Type B pancreatic cell (in vitro differentiated cells): ENCODE results near the gene PRDM16. TPM values are rescaled to one million over a fixed set of nuclear protein-coding genes. Genes with fewer than 3 reads are reported as not detected.

ENCODE experiments used
- DNase-seq: peaks from one replicate; pipeline ENCODE4 v3.0.0; 2021; ENCODE audit warnings: mixed read lengths; ENCODE audit not compliant: unreplicated experiment; ENCODE audit errors: extremely low spot score
- H3K27ac Mint-ChIP-seq: 2 replicates; pipeline ENCODE4 v1.8.0; 2021; ENCODE audit warnings: mild to moderate bottlenecking, mixed read lengths
- H3K27me3 Mint-ChIP-seq: 2 replicates; pipeline ENCODE4 v1.8.0; 2021; ENCODE audit warnings: mixed read lengths
- H3K36me3 Mint-ChIP-seq: 2 replicates; pipeline ENCODE4 v1.8.0; 2021; ENCODE audit warnings: mixed read lengths
- H3K4me1 Mint-ChIP-seq: one replicate; pipeline ENCODE4 v1.8.0; 2021; ENCODE audit warnings: mixed read lengths; ENCODE audit not compliant: unreplicated experiment
- H3K4me3 Mint-ChIP-seq: 2 replicates; pipeline ENCODE4 v1.8.0; 2021; ENCODE audit warnings: mild to moderate bottlenecking, mixed read lengths
- H3K9me3 Mint-ChIP-seq: 2 replicates; pipeline ENCODE4 v1.8.0; 2021; ENCODE audit warnings: mixed read lengths
- total RNA-seq: library from RNA; stranded (reverse); gene quantifications from 2 replicates; pipeline ENCODE4 v1.2.1, GENCODE V29; 2021; ENCODE audit warnings: low replicate concordance
- TF ChIP-seq, protein P1 (sequence below): fragments of 200-600 bp; sonication (generic); conservative IDR thresholded peaks from 2 replicates; pipeline ENCODE4 v1.5.0; 2021; ENCODE audit warnings: antibody characterized with exemption, mild to moderate bottlenecking

PRDM16 gene
- total RNA-seq, 1 donor from 2014 or later = 23.6 TPM

DNA sequence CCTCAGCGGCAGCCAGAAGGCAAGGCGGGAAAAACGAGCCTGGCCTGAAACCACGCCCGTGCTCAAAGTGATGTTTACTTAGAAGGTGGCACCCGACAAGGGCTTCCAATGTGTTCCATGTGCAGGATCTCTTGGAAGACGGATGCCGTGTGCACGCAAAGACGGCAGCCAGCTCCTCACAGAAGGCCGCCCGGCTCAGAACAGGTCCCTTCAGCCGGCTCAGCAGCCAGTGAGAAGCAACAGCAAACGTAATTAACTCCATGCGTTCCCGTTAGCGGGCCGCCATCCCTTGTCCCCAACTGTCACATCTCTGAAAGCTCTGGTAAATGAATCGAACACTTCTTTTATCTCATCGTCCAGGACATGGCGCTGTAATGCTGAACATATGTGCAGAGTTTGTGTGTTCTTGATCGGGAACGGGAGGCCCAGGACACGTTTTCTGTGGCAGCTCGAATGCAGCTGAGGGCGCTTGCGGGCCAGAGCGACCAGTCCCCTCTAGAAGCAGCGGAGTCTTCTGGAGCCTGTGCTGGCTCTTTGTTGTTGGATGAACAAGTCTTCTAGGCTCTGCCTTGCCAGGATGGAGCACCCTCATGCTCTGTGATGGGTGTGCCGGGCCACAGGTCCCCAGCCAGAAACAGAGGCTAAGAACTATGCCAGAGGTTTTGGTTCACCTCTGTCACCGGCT lies 290.9 kb downstream of the PRDM16 start:
- peak overlapping the region; percentile 40 for H3K4me3 Mint-ChIP-seq
- H3K4me1 Mint-ChIP-seq = peaks cover 15% of the 10 kb centered on the region
- peaks cover 28% of the 10 kb centered on the region for H3K27me3 Mint-ChIP-seq
- H3K36me3 Mint-ChIP-seq = no peaks in the 10 kb centered on the region
- TF ChIP-seq, protein P1, sequence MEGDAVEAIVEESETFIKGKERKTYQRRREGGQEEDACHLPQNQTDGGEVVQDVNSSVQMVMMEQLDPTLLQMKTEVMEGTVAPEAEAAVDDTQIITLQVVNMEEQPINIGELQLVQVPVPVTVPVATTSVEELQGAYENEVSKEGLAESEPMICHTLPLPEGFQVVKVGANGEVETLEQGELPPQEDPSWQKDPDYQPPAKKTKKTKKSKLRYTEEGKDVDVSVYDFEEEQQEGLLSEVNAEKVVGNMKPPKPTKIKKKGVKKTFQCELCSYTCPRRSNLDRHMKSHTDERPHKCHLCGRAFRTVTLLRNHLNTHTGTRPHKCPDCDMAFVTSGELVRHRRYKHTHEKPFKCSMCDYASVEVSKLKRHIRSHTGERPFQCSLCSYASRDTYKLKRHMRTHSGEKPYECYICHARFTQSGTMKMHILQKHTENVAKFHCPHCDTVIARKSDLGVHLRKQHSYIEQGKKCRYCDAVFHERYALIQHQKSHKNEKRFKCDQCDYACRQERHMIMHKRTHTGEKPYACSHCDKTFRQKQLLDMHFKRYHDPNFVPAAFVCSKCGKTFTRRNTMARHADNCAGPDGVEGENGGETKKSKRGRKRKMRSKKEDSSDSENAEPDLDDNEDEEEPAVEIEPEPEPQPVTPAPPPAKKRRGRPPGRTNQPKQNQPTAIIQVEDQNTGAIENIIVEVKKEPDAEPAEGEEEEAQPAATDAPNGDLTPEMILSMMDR = no peak
- H3K9me3 Mint-ChIP-seq = no peaks in the 10 kb centered on the region
- DNase-seq = no peak
- peak overlapping the region; percentile 51 for H3K27ac Mint-ChIP-seq

DNA sequence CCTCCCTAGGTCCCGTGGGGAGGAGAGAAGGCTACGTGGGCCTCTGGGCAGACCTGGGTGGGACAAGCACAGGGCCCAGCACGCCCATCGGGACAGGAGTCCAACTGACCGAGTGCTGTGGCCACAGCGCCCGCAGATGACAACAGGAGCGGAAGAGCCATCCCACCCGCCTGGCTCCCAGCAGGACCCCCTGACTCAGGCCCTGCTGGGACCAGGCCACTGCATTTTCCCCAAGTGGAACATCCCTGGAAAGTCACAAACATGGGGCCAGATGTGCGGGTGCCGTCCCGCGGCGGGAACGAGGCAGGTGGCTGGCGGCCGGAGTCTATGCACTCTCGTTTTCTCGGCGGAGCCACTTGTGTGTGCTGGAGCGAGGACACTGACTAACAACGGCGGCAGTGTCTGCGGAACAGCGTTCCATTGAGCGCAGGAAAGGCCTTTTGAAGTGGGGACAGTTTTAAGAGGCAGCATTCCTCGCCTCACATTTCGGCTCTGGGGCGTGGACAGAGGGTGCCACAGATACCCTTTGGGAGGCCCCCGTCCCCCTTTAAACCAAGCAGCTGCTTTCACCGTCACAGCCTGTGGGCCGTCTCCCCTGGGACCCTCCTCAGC lies 291.7 kb downstream of the PRDM16 start:
- no peaks in the 10 kb centered on the region for H3K36me3 Mint-ChIP-seq
- no peak overlapping the region for H3K27ac Mint-ChIP-seq
- no peak for DNase-seq
- H3K4me1 Mint-ChIP-seq = peaks cover 20% of the 10 kb centered on the region
- TF ChIP-seq, protein P1 = no peak
- no peak overlapping the region for H3K4me3 Mint-ChIP-seq
- H3K9me3 Mint-ChIP-seq = no peaks in the 10 kb centered on the region
- H3K27me3 Mint-ChIP-seq = peaks cover 32% of the 10 kb centered on the region

DNA sequence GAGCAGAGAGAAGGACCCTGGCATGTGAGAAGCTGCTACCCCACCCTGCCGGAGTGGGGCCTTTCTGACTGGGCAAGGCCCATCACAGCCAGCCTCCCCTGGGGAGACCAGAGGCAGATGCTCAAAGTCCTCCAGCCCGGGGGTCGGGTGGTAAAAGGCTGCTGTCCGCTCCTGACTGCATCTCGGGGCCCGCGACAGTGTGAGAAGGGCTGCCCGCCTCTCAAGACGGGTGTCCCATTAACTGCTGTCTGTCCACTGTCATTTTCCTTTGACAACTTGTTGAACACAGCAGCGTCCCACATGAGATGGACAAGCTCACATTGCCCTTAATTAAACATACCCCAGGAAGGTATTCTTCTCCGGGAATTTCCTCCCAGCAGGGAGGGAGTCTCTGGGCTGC lies 294.0 kb downstream of the PRDM16 start:
- no peaks in the 10 kb centered on the region for H3K9me3 Mint-ChIP-seq
- no peak overlapping the region for H3K27ac Mint-ChIP-seq
- TF ChIP-seq, protein P1 = no peak
- H3K4me3 Mint-ChIP-seq = no peak overlapping the region
- H3K4me1 Mint-ChIP-seq = peaks cover 29% of the 10 kb centered on the region
- DNase-seq = no peak
- H3K36me3 Mint-ChIP-seq = no peaks in the 10 kb centered on the region
- peaks cover 42% of the 10 kb centered on the region for H3K27me3 Mint-ChIP-seq

DNA sequence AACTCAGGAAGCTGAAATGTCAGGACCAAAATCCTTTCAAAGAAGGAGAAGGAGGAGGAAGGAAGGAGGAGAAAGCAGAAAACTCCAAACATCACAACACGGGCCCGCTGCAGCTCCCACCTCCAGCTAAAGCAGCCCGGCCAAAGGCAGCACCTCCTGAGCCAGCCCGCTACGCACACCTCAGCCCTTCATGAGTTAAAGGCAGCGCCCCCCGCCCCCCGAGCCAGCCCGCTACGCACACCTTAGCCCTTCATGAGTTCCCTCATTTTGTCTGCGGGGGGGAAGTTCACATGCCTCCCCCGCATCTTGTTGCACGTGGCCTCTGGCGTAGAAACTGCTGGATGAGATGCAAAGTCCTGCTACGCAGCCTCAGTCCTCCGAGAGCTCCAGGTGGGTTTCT lies 294.8 kb downstream of the PRDM16 start:
- Mint-ChIP-seq H3K4me1 (peaks cover 34% of the 10 kb centered on the region), H3K4me3 (no peak overlapping the region), H3K36me3 (no peaks in the 10 kb centered on the region), H3K27me3 (peaks cover 47% of the 10 kb centered on the region), H3K27ac (no peak overlapping the region), H3K9me3 (no peaks in the 10 kb centered on the region)
- DNase-seq = no peak
- TF ChIP-seq, protein P1 = no peak

DNA sequence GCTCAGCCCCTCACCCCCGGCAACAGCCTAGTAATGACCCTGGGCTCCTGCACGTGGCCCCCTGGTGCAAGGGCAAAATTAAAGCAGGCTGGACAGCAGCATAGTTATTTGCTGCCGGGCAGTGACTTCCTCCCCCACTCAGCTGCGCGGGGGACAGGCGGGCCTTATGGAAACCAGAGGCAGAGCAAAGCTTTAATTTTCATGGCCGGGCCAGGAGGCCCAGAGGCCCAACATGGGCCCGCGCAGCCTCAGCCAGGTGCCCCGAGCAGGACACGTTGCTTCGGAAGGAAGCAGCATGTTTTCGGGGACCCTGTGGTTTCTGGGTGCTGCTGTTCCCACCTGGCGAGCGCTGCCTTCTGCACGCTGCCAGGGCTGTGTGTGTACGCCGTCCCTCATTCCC lies 295.5 kb downstream of the PRDM16 start:
- H3K27ac Mint-ChIP-seq = no peak overlapping the region

More for the DNA sequence above, 295.5 kb downstream of the PRDM16 start:
- Mint-ChIP-seq H3K9me3 (no peaks in the 10 kb centered on the region), H3K36me3 (no peaks in the 10 kb centered on the region), H3K4me1 (peaks cover 35% of the 10 kb centered on the region), H3K4me3 (no peak overlapping the region), H3K27me3 (peaks cover 47% of the 10 kb centered on the region)
- DNase-seq = no peak
- TF ChIP-seq, protein P1 = no peak
